Cortex of kidney (tissue), 1 donor: ENCODE results near the gene TET1.
"Not testable (repeated sequence)": the region's sequence is repeated elsewhere in the genome, so short reads cannot be mapped to it uniquely, and the experiment has no call there.

Experiments used
- DNase-seq: peaks from one replicate; lab custom pipeline; 2025; lab: John Stamatoyannopoulos, UW

The TET1 gene

DNA sequence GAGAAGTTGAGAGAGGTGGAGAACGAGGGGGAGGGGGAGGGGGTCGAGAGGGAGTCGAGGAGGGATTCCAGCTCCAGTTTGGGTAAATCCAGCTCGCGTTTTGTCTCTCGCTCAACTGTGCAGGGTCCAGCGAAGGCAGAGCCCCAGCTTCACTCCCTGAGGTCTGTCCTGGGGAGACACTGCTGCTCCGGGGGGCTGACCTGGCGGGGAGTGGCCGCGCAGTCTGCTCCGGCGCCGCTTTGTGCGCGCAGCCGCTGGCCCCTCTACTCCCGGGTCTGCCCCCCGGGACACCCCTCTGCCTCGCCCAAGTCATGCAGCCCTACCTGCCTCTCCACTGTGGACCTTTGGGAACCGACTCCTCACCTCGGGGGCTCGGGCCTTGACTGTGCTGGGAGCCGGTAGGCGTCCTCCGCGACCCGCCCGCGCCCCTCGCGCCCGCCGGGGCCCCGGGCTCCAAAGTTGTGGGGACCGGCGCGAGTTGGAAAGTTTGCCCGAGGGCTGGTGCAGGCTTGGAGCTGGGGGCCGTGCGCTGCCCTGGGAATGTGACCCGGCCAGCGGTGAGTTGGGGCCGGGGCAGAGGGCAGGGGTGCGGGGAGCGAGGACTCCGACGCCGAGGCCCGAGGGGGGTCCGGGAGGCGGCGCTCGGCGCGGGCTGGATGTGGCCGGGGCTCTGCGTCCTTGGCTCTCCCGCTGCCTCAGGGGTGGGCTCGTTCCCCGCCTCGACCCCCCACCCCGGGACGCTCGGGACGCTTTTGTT is at the start of gene TET1:
Gene TET1, plus strand, starts transcription at position 152 of the 757 bp plus-strand sequence. CDS start 12,002 bp downstream, outside the sequence.
- no peak for DNase-seq

DNA sequence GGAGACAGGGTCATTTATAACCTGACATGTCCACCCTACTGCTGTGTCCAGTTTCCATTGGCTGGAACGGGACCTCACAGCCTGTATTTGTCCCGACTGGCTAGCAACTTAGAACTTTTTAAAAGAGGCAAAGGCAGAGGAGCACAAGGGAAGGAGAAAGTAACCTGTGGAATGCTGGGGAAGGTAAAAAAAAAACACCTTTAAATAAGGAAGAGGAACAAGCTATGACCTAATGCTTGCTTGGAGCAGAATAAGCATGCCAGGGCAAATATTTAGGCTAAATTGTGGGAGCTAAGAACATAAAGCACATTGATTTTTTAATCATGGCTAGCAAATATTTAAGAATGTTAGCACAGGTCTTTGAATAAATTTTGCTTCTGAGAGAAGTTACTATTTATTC is 43.9 kb upstream of the TET1 start:
- DNase-seq = not testable (repeated sequence)

DNA sequence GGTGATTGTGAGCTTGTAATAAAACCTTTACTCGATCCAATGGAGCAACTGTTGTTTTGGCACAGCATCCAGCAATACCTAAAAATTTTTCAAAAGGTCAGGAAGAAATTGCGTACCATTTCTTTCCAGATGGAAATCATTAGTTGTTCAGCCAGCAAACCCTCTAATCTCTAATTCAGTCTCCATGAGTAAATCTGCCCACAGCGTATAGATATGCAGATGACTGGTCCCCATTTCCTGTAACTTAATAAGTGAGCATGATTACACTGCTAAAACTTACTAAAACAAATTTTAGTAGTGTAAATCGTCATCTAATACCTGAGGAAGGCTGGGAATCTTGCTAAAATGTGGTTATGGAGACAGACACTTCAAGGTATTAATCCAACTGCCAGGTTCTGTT is 43.4 kb upstream of the TET1 start:
- no peak for DNase-seq

- DNase-seq = no peak
These were observed 42.9 kb upstream of the TET1 start for GRCh38 chr10:68517188-68517587.

DNA sequence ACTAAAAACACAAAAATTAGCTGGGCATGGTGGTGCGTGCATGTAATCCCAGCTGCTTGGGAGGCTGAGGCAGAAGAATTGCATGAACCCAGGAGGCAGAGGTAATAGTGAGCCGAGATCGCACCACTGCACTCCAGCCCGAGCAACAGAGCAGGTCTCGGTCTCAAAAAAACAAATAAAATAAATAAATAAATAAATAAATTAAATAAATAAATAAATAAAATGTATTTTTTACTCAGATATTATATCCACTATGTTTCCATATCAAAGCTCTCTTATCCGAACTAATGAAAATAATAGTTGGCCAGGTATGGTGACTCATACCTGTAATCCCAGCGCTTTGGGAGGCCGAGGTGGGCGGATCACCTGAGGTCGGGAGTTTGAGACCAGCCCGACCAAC is 41.5 kb upstream of the TET1 start:
- not testable (repeated sequence) for DNase-seq

DNA sequence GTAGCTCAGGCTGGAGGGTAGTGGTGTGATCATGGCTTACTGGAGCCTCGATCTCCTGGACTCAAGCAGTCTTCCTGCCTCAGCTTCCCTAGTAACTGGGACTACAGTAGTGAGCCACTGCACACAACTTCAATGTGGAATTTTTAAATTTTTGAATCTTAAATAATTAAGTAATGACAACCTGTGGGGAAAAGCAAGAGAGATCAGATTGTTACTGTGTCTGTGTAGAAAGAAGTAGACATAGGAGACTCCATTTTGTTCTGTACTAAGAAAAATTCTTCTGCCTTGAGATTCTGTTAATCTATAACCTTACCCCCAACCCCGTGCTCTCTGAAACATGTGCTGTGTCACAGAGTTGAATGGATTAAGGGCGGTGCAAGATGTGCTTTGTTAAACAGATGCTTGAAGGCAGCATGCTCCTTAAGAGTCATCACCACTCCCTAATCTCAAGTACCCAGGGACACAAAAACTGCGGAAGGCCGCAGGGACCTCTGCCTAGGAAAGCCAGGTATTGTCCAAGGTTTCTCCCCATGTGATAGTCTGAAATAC is 34.6 kb upstream of the TET1 start:
- not testable (repeated sequence) for DNase-seq

DNA sequence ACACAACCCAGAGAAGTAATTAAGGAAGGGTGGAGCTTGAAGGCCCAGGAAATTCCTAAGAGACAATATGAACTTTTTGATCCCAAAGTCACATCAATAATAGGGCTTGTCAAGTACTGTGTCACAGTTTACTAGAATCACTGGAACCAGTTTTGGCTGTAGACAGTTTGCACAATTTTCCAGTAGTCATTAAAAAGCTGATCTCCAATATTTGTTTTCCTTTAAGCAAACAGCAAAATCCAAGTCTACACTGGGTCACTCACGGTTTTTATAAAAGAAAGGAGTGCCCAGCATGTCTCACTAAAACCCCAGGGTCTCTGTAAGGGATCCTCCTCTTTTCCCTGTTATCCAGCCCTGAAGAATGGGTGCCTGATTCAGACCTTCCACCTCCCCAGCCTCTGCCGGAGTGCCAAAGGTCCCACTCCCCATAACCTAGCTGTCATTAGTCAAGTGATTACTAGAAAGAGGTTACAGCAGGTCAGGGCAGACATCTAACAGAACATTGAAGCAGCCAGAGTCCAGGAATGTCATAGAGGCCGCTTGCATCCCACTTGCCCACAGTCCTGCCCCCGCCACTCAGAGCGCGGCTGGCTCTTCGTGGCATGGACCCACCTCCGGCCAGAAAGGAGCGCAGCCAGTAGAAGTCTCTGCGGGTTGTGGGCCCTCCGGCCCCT is 33.4 kb upstream of the TET1 start:
- no peak for DNase-seq

- DNase-seq = no peak
These were observed 23.2 kb upstream of the TET1 start for GRCh38 chr10:68536973-68537372.

GRCh38 chr10:68537796-68538195 is 22.3 kb upstream of the TET1 start:
- DNase-seq = no peak

DNA sequence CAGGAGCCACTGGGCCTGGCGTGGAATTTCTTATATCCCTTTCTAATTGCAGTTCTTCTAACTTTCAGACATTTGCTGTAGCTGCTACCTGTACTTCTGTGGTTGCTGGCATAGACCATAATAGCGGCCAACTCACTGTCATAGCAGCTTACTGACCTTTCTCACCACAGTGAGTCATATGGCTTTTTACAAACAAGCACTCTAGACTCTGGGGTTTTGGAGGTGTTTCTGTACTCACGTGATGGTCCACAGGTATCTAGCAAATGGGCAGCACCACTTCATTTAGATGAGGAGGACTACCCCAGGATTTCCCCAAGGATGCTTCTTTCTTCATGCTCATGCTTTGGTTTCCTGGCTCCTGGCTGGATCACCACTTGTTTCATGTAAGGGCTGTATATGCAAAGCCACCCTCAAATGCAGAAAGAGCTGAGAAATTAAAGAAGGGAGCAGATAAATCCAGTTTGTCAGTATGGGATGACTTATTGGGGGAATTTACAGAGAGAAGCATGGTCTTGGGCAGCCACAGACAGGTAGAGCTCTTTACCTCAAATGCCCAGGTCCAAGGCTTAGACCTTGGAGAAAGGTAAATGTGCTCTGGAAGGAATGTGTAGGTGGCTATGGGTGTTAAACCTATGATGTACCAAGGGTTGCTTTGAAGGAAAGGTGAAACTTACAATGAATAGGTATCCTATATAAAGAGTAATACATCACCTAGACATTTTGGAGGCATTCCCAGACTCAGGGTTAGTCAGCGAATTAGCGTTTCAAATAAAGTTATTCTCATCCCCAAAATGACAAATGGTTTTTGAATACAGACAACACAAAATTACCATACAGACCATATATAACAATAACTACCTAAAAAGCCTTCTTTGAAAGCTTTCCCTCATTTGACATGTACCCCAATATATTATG is 16.9 kb upstream of the TET1 start:
- no peak for DNase-seq

DNA sequence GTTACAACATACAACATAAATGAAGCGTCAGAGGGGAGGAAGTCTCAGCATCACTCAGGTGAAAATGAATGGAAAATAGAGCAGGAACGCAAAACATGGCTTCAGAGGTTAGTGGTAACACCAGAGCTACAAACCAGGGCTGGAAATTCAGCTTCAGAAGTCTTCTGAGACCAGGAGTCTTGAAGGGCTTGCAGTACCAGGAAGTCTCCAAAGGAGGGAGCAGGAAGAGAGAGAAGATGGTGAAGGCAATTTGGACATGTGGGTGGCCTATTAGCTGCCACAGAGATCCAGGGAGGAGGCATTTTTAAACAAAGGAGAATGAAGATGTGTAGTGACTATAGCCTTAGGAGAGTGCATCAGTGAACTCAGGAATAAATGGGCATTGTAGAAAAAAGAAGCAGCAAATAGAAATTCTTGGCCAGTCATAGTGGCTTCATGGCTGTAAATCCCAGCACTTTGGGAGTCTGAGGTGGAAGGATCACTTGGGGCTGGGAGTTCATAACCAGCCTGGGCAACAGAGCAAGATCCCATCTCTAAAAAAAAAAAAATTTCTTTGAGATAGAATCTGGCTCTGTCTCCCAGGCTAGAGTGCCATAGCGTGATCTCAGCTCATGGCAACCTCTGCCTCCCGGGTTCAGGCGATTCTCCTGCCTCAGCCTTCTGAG is 9.3 kb upstream of the TET1 start:
- DNase-seq = no peak

GRCh38 chr10:68553138-68553537 is 7.0 kb upstream of the TET1 start:
- no peak for DNase-seq

DNA sequence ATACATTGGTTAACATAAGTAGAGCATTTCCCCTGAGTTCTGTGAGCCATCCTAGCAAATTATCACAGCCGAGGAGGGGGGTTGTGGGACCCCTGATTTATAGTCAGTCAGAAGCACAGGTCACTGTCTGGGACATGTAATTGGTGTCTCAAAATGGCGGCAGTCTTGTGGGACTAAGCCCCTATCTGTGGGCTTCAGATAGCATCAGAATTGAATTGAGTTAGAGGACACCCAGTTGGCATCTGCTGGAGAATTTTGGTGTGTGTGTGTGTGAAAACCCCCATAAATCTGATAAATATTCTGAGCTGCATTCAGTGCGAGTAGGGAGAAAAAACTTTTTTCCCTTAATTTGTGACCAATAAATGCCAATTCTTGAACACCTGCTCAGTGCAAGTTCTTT is 6.5 kb upstream of the TET1 start:
- DNase-seq = no peak

DNA sequence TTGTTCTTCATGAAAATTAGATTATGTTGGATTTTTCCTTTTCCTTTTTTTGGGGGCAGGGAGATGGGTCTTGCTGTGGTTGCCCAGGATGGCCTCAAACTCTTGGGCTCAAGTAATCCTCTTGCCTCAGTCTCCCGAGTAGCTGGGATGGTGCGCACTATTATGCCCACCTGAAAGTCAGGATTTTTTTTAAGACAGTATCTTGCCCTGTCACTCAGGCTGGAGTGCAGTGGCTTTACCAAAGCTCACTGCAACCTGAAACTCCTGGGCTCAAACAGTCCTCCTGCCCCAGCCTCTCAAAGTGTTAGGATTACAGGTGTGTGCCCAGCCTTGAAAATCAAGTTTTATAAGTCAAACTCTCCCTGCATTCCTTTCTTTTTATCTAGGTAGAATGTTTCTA is 1.7 kb upstream of the TET1 start:
- no peak for DNase-seq

DNA sequence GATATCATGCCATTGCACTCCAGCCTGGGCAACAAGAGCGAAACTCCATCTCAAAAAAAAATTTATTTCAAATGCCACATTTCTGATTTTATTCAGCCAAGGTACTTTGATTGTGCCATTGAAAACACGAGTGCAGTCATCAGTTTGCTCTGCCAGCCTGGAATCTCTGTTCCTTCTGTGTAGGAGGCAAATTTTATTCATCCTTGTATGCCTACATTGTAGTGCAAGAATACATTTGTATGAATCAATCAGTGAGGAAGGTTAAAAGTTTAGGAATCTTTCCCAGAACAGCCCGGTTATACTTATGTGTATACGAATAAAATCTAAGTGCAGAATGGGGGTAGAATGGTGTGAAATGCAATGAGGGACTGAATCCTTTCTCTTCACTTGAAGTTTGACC is 886 bp upstream of the TET1 start:
- DNase-seq = no peak

- no peak for DNase-seq
These were observed 324 bp upstream of the TET1 start for GRCh38 chr10:68559841-68560185.

DNA sequence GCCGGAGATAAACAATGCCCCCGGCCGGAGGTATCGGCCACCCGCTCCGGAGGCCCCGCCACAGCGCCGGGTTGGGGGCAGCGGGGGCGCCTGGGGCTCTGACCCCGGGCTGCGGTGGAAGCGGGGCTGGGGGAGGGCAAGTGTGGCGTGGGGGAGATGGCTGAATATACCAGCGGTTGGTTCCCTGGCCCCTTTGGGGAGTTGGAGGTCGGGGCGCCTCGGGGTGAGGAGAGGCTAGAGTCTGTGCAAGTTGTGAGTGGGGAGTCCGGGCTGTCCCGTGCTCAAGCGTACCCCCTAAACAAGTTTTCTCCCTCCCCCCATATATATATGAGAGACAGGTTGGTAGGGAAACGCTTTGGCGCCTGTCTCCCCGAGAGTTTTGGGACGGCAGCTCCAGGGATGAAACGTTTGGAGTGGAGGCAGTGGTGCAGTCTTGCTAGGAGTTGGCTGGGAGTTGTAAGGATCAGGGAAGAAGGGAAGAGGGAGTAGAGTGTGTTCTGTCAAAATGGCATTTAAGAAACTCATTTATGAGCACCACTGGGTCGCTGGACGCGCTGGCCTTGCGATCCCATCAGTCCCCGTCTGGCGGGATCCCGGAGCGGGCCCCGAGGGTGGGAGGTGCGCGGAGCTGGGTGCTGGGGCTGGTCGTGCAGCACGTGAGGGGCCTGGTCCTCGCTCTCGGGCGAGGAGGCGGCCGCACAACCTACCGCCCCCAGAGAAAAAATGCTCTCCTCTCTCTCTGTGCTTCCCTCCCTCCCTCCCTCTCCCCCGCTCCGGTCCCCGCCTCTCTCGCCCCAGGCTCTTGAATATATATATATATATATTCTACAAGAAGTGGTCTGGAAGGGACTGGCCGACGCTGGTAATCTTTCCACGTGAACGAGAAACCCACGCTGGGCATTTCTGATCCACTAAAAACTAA is 1.1 kb downstream of the TET1 start:
- DNase-seq = no peak

- no peak for DNase-seq
These were observed 1.9 kb downstream of the TET1 start for GRCh38 chr10:68561865-68562649.

- DNase-seq = no peak
These were observed 2.8 kb downstream of the TET1 start for GRCh38 chr10:68562661-68563570.
